CD4-positive, alpha-beta T cell (primary cell): ENCODE results near the gene C10orf95. TPM values are rescaled to one million over a fixed set of nuclear protein-coding genes. Genes with fewer than 3 reads are reported as not detected.

ENCODE experiments used
- ATAC-seq: fragments of 200-7000 bp; cut with Tn5 transposase; one replicate; pipeline ENCODE4 v1.10.0; 2022; ENCODE audit warnings: mild to moderate bottlenecking; ENCODE audit not compliant: poor library complexity
- CTCF ChIA-PET: fragments of 350-600 bp; sonication (Branson Sonifier 250); formaldehyde crosslinking; loops from one replicate; lab custom pipeline; 2021; ENCODE audit warnings: antibody characterized with exemption, inconsistent platforms; lab: Charles Lee
- POLR2A ChIA-PET: fragments of 350-600 bp; sonication (Branson Sonifier 250); formaldehyde crosslinking; loops from one replicate; lab custom pipeline; 2021; ENCODE audit warnings: antibody characterized with exemption, inconsistent platforms; lab: Charles Lee
- DNase-seq, 14 experiments: peaks; one replicate each; pipeline ENCODE4 v3.0.0-alpha.2; 2013 to 2020; ENCODE audit warnings: mixed read lengths in 2 of 14
- H3K27ac ChIP-seq, 2 donors: one replicate each; pipeline versions ENCODE4 v1.5.1 to v1.7.0; 2013; ENCODE audit warnings: low read length in 2 of 2, low read depth in 1 of 2, mild to moderate bottlenecking in 1 of 2
- H3K27me3 ChIP-seq, 2 experiments: 1 replicate in 1 of 2; 2 replicates in 1 of 2; pipeline versions ENCODE4 v1.6.1 to v1.7.0; 2013; ENCODE audit warnings: low read length in 2 of 2, control low read depth in 1 of 2, mild to moderate bottlenecking in 1 of 2, moderate library complexity in 1 of 2; ENCODE audit not compliant: insufficient read depth in 2 of 2, control insufficient read depth in 1 of 2
- H3K36me3 ChIP-seq: one replicate; pipeline ENCODE4 v1.6.1; 2013; ENCODE audit warnings: low read length, control low read depth; ENCODE audit not compliant: insufficient read depth
- H3K4me1 ChIP-seq: one replicate; pipeline ENCODE4 v1.6.1; 2013; ENCODE audit warnings: low read length, control low read depth; ENCODE audit not compliant: insufficient read depth
- H3K4me3 ChIP-seq: one replicate; pipeline ENCODE4 v1.5.1; 2013; ENCODE audit warnings: mild to moderate bottlenecking, low read length, moderate library complexity
- H3K9me3 ChIP-seq, 2 experiments: 1 replicate in 1 of 2; 2 replicates in 1 of 2; pipeline versions ENCODE4 v1.6.1 to v1.7.0; 2013; ENCODE audit warnings: low read length in 2 of 2, mild to moderate bottlenecking in 2 of 2, control low read depth in 1 of 2, moderate library complexity in 1 of 2; ENCODE audit not compliant: control insufficient read depth in 1 of 2, insufficient read depth in 1 of 2
- H3K27ac Mint-ChIP-seq: one replicate; pipeline ENCODE4 v1.8.0; 2020; ENCODE audit warnings: mixed read lengths
- H3K27me3 Mint-ChIP-seq: one replicate; pipeline ENCODE4 v1.8.0; 2021; ENCODE audit warnings: mixed read lengths
- H3K36me3 Mint-ChIP-seq: one replicate; pipeline ENCODE4 v1.8.0; 2021; ENCODE audit warnings: low read depth, mixed read lengths
- H3K4me1 Mint-ChIP-seq: one replicate; pipeline ENCODE4 v1.8.0; 2021; ENCODE audit warnings: low read depth, mixed read lengths
- H3K4me3 Mint-ChIP-seq: one replicate; pipeline ENCODE4 v1.8.0; 2020; ENCODE audit warnings: mild to moderate bottlenecking, mixed read lengths
- H3K9me3 Mint-ChIP-seq: one replicate; pipeline ENCODE4 v1.8.0; 2020; ENCODE audit warnings: mixed read lengths
- intact Hi-C, 2 experiments: fragments of 100-400 bp; cut with DNase I in 1 of 2; cut with micrococcal nuclease in 1 of 2; formaldehyde crosslinking; loops; one replicate each; pipeline versions ENCODE4 v1.15.1 to v1.9.0; 2023 to 2025; cut with DNase I, micrococcal nuclease
- total RNA-seq, 174 experiments: library from RNA in 2 of 174; stranded (reverse) in 2 of 174; gene quantifications; one replicate each; pipeline ENCODE4 v1.2.3 and lab custom pipeline; 2021 to 2026
- TF ChIP-seq, protein P1 (sequence below): fragments of 200-600 bp; IDR thresholded peaks from one replicate; pipeline ENCODE4 v1.8.0; 2022; ENCODE audit warnings: antibody characterized with exemption, mild to moderate bottlenecking

C10orf95 gene
- total RNA-seq, 2 experiments from 2014 or later = 0.16 to 0.28 TPM

- DNase-seq = peak in 1 of 14 experiments; percentile 25
- ChIA-PET CTCF (interaction anchor here (2.5 kb wide), 1 partner anchor 8 kb away, joined by 7 read pairs; no protein-coding TSS in a partner anchor), POLR2A (interaction anchor here (1.0 kb wide), 1 partner anchor 19 kb away, joined by 3 read pairs; no protein-coding TSS in a partner anchor)
- Histone ChIP-seq H3K4me3 (no peak overlapping the region), H3K27me3 (peaks cover 30 to 34% of the 10 kb centered on the region in 2 experiments), H3K4me1 (peaks cover 44% of the 10 kb centered on the region), H3K9me3 (peaks cover 0 to 19% of the 10 kb centered on the region in 2 experiments), H3K27ac (no peak overlapping the region), H3K36me3 (no peaks in the 10 kb centered on the region)
- Mint-ChIP-seq H3K27me3 (peaks cover 61% of the 10 kb centered on the region), H3K4me1 (peaks cover 29% of the 10 kb centered on the region), H3K36me3 (peaks cover 7% of the 10 kb centered on the region), H3K9me3 (no peaks in the 10 kb centered on the region), H3K27ac (no peak overlapping the region), H3K4me3 (no peak overlapping the region)
- intact Hi-C loops = no loop called here
- TF ChIP-seq, protein P1, sequence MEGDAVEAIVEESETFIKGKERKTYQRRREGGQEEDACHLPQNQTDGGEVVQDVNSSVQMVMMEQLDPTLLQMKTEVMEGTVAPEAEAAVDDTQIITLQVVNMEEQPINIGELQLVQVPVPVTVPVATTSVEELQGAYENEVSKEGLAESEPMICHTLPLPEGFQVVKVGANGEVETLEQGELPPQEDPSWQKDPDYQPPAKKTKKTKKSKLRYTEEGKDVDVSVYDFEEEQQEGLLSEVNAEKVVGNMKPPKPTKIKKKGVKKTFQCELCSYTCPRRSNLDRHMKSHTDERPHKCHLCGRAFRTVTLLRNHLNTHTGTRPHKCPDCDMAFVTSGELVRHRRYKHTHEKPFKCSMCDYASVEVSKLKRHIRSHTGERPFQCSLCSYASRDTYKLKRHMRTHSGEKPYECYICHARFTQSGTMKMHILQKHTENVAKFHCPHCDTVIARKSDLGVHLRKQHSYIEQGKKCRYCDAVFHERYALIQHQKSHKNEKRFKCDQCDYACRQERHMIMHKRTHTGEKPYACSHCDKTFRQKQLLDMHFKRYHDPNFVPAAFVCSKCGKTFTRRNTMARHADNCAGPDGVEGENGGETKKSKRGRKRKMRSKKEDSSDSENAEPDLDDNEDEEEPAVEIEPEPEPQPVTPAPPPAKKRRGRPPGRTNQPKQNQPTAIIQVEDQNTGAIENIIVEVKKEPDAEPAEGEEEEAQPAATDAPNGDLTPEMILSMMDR = no peak
- ATAC-seq = no peak
Measured at GRCh38 chr10:102413806-102414561, 37.4 kb downstream of the C10orf95 start.

DNA sequence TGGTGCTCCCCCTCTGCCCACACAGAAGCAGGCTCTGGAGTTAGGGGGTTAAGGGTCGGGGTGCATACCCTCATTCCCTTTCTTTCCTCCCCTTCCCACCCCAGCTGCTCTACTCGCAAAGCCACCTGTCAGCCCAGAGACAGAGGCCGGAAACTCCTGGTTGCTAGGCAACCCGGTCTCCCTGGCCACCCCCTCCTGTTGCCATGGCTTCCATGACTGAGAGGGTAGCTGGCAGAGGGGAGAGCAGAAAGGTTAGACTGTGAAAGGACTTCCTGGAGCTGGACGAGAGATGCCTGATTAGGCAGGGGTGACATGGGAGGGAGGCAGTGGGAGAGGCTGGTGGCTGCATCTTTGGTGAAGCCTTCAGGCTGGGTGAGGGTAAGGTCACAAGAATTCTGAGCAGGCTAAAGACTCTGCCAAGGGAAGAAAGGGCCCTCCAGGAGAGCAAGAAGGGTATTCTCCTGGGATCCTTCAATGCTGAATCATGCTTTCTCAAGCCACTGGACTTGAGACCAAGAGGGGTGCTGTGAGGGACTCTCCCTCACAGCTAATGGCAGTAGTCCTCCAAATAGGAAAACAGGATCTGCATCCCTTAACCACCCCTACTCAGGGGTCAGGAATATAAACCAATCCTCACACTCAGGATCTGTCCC, 38.2 kb downstream of the C10orf95 start:
- H3K36me3 ChIP-seq = no peaks in the 10 kb centered on the region
- DNase-seq (peak in 5 of 14 experiments; percentile 35 to 79 (median 57)), ATAC-seq (no peak)
- H3K9me3 ChIP-seq = peaks cover 0 to 21% of the 10 kb centered on the region in 2 experiments
- Mint-ChIP-seq H3K27me3 (peaks cover 63% of the 10 kb centered on the region), H3K4me1 (peaks cover 32% of the 10 kb centered on the region), H3K27ac (peak overlapping the region; percentile 52), H3K9me3 (no peaks in the 10 kb centered on the region), H3K36me3 (peaks cover 7% of the 10 kb centered on the region), H3K4me3 (peak overlapping the region; percentile 51)
- H3K4me1 ChIP-seq = peaks cover 45% of the 10 kb centered on the region
- POLR2A ChIA-PET = interaction anchor here (1.0 to 1.7 kb wide), 4 partner anchors 13 to 37 kb away, joined by 3 to 5 read pairs (median 4); partner anchors contain the start of gene CUEDC2
- TF ChIP-seq, protein P1 = no peak
- peaks cover 26 to 34% of the 10 kb centered on the region in 2 experiments for H3K27me3 ChIP-seq
- no peak overlapping the region for H3K27ac ChIP-seq
- intact Hi-C loops = no loop called here
- H3K4me3 ChIP-seq = no peak overlapping the region
- CTCF ChIA-PET = interaction anchor here (1.3 to 2.5 kb wide), 2 partner anchors 9 to 14 kb away, joined by 5 to 7 read pairs; no protein-coding TSS in a partner anchor

DNA sequence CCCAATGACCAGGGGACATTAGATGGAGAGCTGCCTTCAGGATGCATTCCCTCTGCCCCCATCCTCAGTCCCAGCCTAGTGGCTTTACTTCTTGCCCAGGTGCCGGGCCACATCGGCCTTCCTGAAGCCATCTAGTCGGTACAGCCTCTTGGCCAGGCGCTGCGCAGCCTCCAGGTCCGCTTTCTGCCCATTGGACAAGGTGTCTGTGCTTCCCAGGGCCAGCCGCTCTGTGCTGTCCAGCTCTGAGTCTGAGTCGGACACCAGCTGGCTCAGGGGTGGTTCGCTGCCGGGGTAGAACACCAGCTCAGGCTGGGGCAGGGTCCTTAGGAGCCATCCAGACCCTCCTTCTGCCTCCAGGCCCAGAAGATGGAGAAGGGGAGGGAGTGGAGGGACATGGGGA, 39.0 kb downstream of the C10orf95 start:
- Mint-ChIP-seq H3K9me3 (no peaks in the 10 kb centered on the region), H3K27ac (peak overlapping the region; percentile 52), H3K27me3 (peaks cover 56% of the 10 kb centered on the region), H3K4me1 (peaks cover 41% of the 10 kb centered on the region), H3K36me3 (peaks cover 7% of the 10 kb centered on the region), H3K4me3 (no peak overlapping the region)
- peaks cover 17 to 31% of the 10 kb centered on the region in 2 experiments for H3K27me3 ChIP-seq
- H3K9me3 ChIP-seq = peaks cover 0 to 22% of the 10 kb centered on the region in 2 experiments
- ChIA-PET CTCF (interaction anchor here (1.2 to 2.5 kb wide), 4 partner anchors 10 to 67 kb away, joined by 4 to 7 read pairs (median 4); no protein-coding TSS in a partner anchor), POLR2A (interaction anchor here (1.2 to 1.7 kb wide), 3 partner anchors 13 to 38 kb away, joined by 3 to 5 read pairs (median 4); partner anchors contain the start of gene CUEDC2)
- no peak overlapping the region for H3K4me3 ChIP-seq
- ATAC-seq (no peak), DNase-seq (peak in 1 of 14 experiments; percentile 28)
- H3K27ac ChIP-seq = no peak overlapping the region
- H3K4me1 ChIP-seq = peaks cover 53% of the 10 kb centered on the region
- TF ChIP-seq, protein P1 = no peak
- no peaks in the 10 kb centered on the region for H3K36me3 ChIP-seq
- intact Hi-C loops = no loop called here
